A673 (cell line): Measurements from ENCODE around the gene TBC1D24. TPM values are rescaled to one million over a fixed set of nuclear protein-coding genes. Genes with fewer than 3 reads are reported as not detected.

Source experiments
- BruUV-seq: library from RNA; stranded (reverse); fragments of 400-500 nt; replicated peaks from 2 replicates; lab custom pipeline; 2021; lab: Mats Ljungman, UMichigan
- CTCF ChIA-PET: fragments of 300-600 bp; sonication (Branson Sonifier 250); formaldehyde crosslinking; loops from one replicate; lab custom pipeline; 2022; ENCODE audit warnings: antibody characterized with exemption; lab: Charles Lee
- POLR2A ChIA-PET: fragments of 300-600 bp; sonication (Branson Sonifier 250); formaldehyde crosslinking; loops from one replicate; lab custom pipeline; 2022; ENCODE audit warnings: antibody characterized with exemption; ENCODE audit not compliant: low non-redundant PET; lab: Charles Lee
- DNase-seq: peaks from one replicate; pipeline ENCODE4 v3.0.0-alpha.2; 2015; ENCODE audit warnings: low spot score
- H3K27ac ChIP-seq: fragments of 200-600 bp; sonication (generic); 2 replicates; pipeline ENCODE4 v1.5.1; 2016; ENCODE audit warnings: mixed run types, low read depth, mild to moderate bottlenecking, mixed read lengths, antibody characterized with exemption, low read length; ENCODE audit not compliant: poor library complexity, severe bottlenecking
- H3K27me3 ChIP-seq: fragments of 200-600 bp; sonication (generic); replicated peaks from 2 replicates; pipeline ENCODE4 v1.6.1; 2017; ENCODE audit warnings: mixed run types, low read depth, mild to moderate bottlenecking, mixed read lengths, antibody characterized with exemption, low read length; ENCODE audit not compliant: insufficient read depth, poor library complexity
- H3K36me3 ChIP-seq: fragments of 200-600 bp; sonication (generic); 2 replicates; pipeline ENCODE4 v1.6.1; 2016; ENCODE audit warnings: mixed run types, mild to moderate bottlenecking, mixed read lengths, antibody characterized with exemption, low read length; ENCODE audit not compliant: insufficient read depth, poor library complexity, severe bottlenecking
- H3K4me1 ChIP-seq: fragments of 200-600 bp; sonication (generic); 2 replicates; pipeline ENCODE4 v1.6.1; 2017; ENCODE audit warnings: mixed run types, mild to moderate bottlenecking, mixed read lengths, antibody characterized with exemption, low read length; ENCODE audit not compliant: insufficient read depth, poor library complexity, severe bottlenecking
- H3K4me3 ChIP-seq: fragments of 200-600 bp; sonication (generic); 2 replicates; pipeline ENCODE4 v1.5.1; 2016; ENCODE audit warnings: low read depth, mixed run types, mild to moderate bottlenecking, mixed read lengths, low read length; ENCODE audit not compliant: poor library complexity, severe bottlenecking
- H3K9me3 ChIP-seq: fragments of 200-600 bp; sonication (generic); 2 replicates; pipeline ENCODE4 v1.6.1; 2016; ENCODE audit warnings: mixed run types, low read depth, mild to moderate bottlenecking, mixed read lengths, antibody characterized with exemption, low read length; ENCODE audit not compliant: poor library complexity, severe bottlenecking
- EZH2 ChIP-seq: fragments of 200-600 bp; sonication (generic); IDR thresholded peaks from 2 replicates; pipeline ENCODE4 v1.6.1; 2017; ENCODE audit warnings: borderline replicate concordance, low read depth, mild to moderate bottlenecking, mixed read lengths, antibody characterized with exemption, low read length; ENCODE audit not compliant: poor library complexity, severe bottlenecking
- intact Hi-C: fragments of 100-400 bp; cut with micrococcal nuclease; formaldehyde crosslinking; loops from one replicate; pipeline ENCODE4 v1.10.0; 2022; ENCODE audit not compliant: unreplicated experiment
- total RNA-seq: library from RNA; stranded (reverse); gene quantifications from 2 replicates; pipeline ENCODE4 v1.2.3, GENCODE V29; 2021
- TF ChIP-seq, protein P1 (sequence below): fragments of 300-800, 200-600 bp; sonication (generic); conservative IDR thresholded peaks from 2 replicates; pipeline ENCODE4 v1.5.1; 2017; ENCODE audit warnings: low read depth, mild to moderate bottlenecking, antibody characterized with exemption, low read length, moderate library complexity, mixed read lengths

The TBC1D24 gene
- total RNA-seq, 1 experiment from 2014 or later, result 24.2 TPM

DNA sequence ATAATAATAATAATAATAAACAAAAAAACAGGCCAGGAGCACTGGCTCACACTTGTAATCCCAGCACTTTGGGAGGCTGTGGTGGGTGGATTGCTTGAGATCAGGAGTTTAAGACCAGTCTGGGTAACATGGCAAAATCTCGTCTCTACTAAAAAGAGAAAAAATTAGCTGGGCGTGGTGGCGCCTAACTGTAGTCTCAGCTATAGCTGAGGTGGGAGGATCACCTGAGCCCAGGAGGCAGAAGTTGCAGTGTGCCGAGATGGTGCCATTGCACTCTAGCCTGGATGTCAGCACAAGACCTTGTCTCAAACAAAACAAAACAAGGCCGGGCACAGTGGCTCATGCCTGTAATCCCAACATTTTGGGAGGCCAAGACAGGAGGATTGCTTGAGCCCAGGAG, 20.1 kb downstream of the TBC1D24 start:
- ChIA-PET CTCF (no interaction called here), POLR2A (no interaction called here)
- no peaks in the 10 kb centered on the region for H3K27me3 ChIP-seq
- no peak for DNase-seq
- H3K4me1 ChIP-seq, result no peaks in the 10 kb centered on the region
- H3K9me3 ChIP-seq, result no peaks in the 10 kb centered on the region
- no peaks in the 10 kb centered on the region for H3K36me3 ChIP-seq
- no peak overlapping the region for H3K4me3 ChIP-seq
- intact Hi-C loops, result no loop called here
- no peak overlapping the region for H3K27ac ChIP-seq
- BruUV-seq, result no TSS peak
- TF ChIP-seq, protein P1, sequence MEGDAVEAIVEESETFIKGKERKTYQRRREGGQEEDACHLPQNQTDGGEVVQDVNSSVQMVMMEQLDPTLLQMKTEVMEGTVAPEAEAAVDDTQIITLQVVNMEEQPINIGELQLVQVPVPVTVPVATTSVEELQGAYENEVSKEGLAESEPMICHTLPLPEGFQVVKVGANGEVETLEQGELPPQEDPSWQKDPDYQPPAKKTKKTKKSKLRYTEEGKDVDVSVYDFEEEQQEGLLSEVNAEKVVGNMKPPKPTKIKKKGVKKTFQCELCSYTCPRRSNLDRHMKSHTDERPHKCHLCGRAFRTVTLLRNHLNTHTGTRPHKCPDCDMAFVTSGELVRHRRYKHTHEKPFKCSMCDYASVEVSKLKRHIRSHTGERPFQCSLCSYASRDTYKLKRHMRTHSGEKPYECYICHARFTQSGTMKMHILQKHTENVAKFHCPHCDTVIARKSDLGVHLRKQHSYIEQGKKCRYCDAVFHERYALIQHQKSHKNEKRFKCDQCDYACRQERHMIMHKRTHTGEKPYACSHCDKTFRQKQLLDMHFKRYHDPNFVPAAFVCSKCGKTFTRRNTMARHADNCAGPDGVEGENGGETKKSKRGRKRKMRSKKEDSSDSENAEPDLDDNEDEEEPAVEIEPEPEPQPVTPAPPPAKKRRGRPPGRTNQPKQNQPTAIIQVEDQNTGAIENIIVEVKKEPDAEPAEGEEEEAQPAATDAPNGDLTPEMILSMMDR, result no peak
- TF ChIP-seq EZH2, result no peak

DNA sequence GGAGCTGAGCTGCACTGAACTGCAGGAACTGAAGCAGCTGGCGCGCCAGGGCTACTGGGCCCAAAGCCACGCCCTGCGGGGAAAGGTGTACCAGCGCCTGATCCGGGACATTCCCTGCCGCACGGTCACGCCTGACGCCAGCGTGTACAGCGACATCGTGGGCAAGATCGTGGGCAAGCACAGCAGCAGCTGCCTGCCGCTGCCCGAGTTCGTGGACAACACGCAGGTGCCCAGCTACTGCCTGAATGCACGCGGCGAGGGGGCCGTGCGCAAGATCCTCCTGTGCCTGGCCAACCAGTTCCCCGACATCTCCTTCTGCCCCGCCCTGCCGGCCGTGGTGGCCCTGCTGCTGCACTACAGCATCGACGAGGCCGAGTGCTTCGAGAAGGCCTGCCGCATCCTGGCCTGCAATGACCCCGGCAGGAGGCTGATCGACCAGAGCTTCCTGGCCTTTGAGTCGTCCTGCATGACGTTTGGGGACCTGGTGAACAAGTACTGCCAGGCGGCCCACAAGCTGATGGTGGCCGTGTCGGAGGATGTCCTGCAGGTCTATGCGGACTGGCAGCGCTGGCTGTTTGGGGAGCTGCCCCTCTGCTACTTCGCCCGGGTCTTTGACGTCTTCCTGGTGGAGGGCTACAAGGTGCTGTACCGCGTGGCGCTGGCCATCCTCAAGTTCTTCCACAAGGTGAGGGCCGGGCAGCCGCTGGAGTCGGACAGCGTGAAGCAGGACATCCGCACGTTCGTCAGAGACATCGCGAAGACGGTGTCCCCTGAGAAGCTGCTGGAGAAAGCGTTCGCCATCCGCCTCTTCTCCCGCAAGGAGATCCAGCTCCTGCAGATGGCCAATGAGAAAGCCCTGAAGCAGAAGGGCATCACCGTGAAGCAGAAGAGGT, 21.5 kb downstream of the TBC1D24 start:
- H3K27me3 ChIP-seq, result no peaks in the 10 kb centered on the region
- no peak for DNase-seq
- no TSS peak for BruUV-seq
- TF ChIP-seq, protein P1, result no peak
- no peak for TF ChIP-seq EZH2
- H3K4me1 ChIP-seq, result peaks cover 5% of the 10 kb centered on the region
- no peak overlapping the region for H3K27ac ChIP-seq
- ChIA-PET CTCF (no interaction called here), POLR2A (no interaction called here)
- intact Hi-C loops, result no loop called here
- no peaks in the 10 kb centered on the region for H3K9me3 ChIP-seq
- no peaks in the 10 kb centered on the region for H3K36me3 ChIP-seq
- no peak overlapping the region for H3K4me3 ChIP-seq

DNA sequence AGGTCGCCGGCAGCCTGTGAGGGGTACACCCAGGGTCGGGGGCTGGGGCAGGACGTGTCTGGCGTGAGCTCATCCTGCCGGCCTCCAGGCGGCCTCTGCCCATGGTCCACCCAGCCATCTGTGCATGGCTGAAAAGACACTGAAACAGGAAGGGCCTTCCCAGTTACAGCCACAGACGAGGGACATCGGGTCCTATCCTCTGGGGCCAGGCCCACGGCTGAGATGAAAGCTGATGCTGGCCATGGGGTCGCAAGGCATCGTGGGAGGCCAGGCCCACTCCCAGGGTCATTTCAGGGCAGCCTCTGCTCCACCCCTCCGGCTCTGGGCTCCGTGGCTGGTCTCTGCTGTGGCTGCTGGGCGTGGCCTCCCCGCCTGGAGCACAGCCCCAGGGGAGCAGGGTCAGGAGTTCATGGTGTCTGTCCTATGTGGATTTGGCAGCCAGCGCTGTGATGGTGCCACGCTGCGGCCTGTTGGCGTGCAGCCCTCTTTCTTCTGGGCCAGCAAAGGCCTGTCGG, 22.2 kb downstream of the TBC1D24 start:
- no peak for DNase-seq
- no peaks in the 10 kb centered on the region for H3K9me3 ChIP-seq
- intact Hi-C loops, result no loop called here
- BruUV-seq, result no TSS peak
- no peak for TF ChIP-seq EZH2
- TF ChIP-seq, protein P1, result no peak
- H3K27ac ChIP-seq, result no peak overlapping the region
- ChIA-PET CTCF (no interaction called here), POLR2A (no interaction called here)
- H3K27me3 ChIP-seq, result no peaks in the 10 kb centered on the region
- no peak overlapping the region for H3K4me3 ChIP-seq
- H3K4me1 ChIP-seq, result peaks cover 5% of the 10 kb centered on the region
- H3K36me3 ChIP-seq, result peaks cover 4% of the 10 kb centered on the region
